IPS-18a (cell line): ENCODE measurements around the gene CYP20A1.
"Not testable (repeated sequence)": the region's sequence is repeated elsewhere in the genome, so short reads cannot be mapped to it uniquely, and the experiment has no call there.

Source experiments
- H3K27ac ChIP-seq: one replicate; pipeline ENCODE4 v1.5.1; 2013; ENCODE audit warnings: low read length
- H3K27me3 ChIP-seq: one replicate; pipeline ENCODE4 v1.6.1; 2013; ENCODE audit warnings: mild to moderate bottlenecking, low read length; ENCODE audit not compliant: control insufficient read depth, insufficient read depth
- H3K36me3 ChIP-seq: one replicate; pipeline ENCODE4 v1.6.1; 2013; ENCODE audit warnings: low read depth, low read length; ENCODE audit not compliant: control insufficient read depth
- H3K4me1 ChIP-seq: one replicate; pipeline ENCODE4 v1.6.1; 2013; ENCODE audit warnings: low read depth, low read length; ENCODE audit not compliant: control insufficient read depth
- H3K4me3 ChIP-seq: one replicate; pipeline ENCODE4 v1.5.1; 2013; ENCODE audit warnings: low read length
- H3K9ac ChIP-seq: one replicate; pipeline ENCODE4 v1.6.1; 2013; ENCODE audit warnings: mild to moderate bottlenecking, low read length, moderate library complexity
- H3K9me3 ChIP-seq: one replicate; pipeline ENCODE4 v1.6.1; 2013; ENCODE audit warnings: low read depth, low read length; ENCODE audit not compliant: control insufficient read depth

Gene CYP20A1

GRCh38 chr2:203286532-203286931, 47.7 kb downstream of the CYP20A1 start:
- Histone ChIP-seq H3K4me3 (no peak overlapping the region), H3K9ac (no peak overlapping the region), H3K27me3 (no peaks in the 10 kb centered on the region), H3K4me1 (no peaks in the 10 kb centered on the region), H3K36me3 (peaks cover 33% of the 10 kb centered on the region), H3K9me3 (no peaks in the 10 kb centered on the region), H3K27ac (no peak overlapping the region)

GRCh38 chr2:203301667-203302066, 62.8 kb downstream of the CYP20A1 start:
- Histone ChIP-seq H3K27ac (no peak overlapping the region), H3K27me3 (no peaks in the 10 kb centered on the region), H3K4me1 (no peaks in the 10 kb centered on the region), H3K36me3 (no peaks in the 10 kb centered on the region), H3K9ac (no peak overlapping the region), H3K4me3 (no peak overlapping the region), H3K9me3 (no peaks in the 10 kb centered on the region)

DNA sequence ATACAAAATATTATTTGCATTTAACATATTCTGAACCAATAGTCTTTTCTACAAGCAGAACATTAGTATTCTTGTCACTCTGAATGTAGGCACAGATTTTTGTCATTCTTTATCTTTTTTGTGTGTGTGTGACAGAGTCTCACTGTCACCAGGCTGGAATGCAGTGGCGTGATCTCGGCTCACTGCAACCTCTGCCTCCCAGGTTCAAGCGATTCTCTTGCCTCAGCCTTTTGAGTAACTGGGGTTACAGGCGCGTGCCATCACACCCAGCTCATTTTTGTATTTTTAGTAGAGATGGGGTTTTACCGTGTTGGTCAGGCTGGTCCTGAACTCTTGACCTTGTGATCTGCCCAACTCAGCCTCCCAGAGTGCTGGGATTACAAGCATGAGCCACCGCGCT, 63.8 kb downstream of the CYP20A1 start:
- not testable (repeated sequence) for H3K36me3 ChIP-seq, H3K4me3 ChIP-seq, H3K9me3 ChIP-seq, H3K4me1 ChIP-seq, H3K27ac ChIP-seq, H3K27me3 ChIP-seq, H3K9ac ChIP-seq

DNA sequence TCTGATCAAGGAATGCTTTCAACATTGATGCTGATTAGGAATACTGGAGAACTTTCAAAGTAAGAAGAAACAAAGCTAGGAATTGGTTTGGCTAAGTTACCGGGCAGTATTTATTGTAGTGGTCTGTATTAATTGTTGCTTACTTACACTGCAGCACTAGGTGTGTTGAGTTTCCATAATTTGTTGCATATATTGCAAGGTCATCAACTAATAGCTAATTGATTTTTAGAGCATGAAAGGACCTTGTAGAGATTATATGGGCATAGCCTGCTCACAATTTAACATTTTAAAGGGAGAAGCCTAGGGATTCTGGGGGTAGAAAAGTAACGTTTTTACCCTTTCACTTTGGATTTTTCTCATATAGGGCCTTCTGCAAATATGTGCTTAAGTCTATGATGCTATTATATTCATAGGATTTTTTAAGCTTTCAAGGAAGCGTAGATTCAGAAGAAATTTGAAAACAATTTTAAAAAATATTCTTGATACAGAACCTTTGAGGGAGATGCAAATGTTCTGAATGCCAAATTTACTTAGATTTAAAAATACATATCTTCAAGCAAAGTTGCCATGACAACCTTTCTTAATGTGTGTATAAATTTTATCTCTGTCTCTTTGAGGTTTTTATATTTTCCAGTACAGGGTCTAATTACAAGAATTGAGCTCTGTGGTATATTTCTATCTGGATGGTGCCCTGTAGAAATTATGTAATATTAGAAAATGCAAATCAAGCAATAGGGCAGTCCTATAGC, 72.0 kb downstream of the CYP20A1 start:
- Histone ChIP-seq H3K4me1 (no peaks in the 10 kb centered on the region), H3K36me3 (no peaks in the 10 kb centered on the region), H3K27me3 (no peaks in the 10 kb centered on the region), H3K27ac (no peak overlapping the region), H3K9ac (no peak overlapping the region), H3K9me3 (no peaks in the 10 kb centered on the region), H3K4me3 (no peak overlapping the region)

GRCh38 chr2:203326356-203326755, 87.5 kb downstream of the CYP20A1 start:
- H3K9ac ChIP-seq: no peak overlapping the region
- H3K27ac ChIP-seq: no peak overlapping the region
- no peaks in the 10 kb centered on the region for H3K36me3 ChIP-seq
- no peak overlapping the region for H3K4me3 ChIP-seq
- H3K4me1 ChIP-seq: peaks cover 13% of the 10 kb centered on the region
- no peaks in the 10 kb centered on the region for H3K9me3 ChIP-seq
- no peaks in the 10 kb centered on the region for H3K27me3 ChIP-seq

GRCh38 chr2:203327582-203327900, 88.7 kb downstream of the CYP20A1 start:
- Histone ChIP-seq H3K4me3 (peak overlapping the region; percentile 86), H3K4me1 (peaks cover 13% of the 10 kb centered on the region), H3K27ac (peak overlapping the region; percentile 99), H3K9ac (peak overlapping the region; percentile 99), H3K9me3 (no peaks in the 10 kb centered on the region), H3K27me3 (no peaks in the 10 kb centered on the region), H3K36me3 (no peaks in the 10 kb centered on the region)

- Histone ChIP-seq H3K36me3 (no peaks in the 10 kb centered on the region), H3K27ac (peak within 1 kb of the TSS; percentile 99), H3K4me1 (peaks cover 13% of the 10 kb centered on the region), H3K9me3 (no peaks in the 10 kb centered on the region), H3K9ac (peak within 1 kb of the TSS; percentile 99), H3K27me3 (no peaks in the 10 kb centered on the region), H3K4me3 (peak within 1 kb of the TSS; percentile 99)
These were observed 89.3 kb downstream of the CYP20A1 start, which contains the start of gene ABI2 for GRCh38 chr2:203327901-203328759. TSS of gene ABI2 (plus strand) at chr2:203328394. CDS start at chr2:203328515, 121 bp downstream.

DNA sequence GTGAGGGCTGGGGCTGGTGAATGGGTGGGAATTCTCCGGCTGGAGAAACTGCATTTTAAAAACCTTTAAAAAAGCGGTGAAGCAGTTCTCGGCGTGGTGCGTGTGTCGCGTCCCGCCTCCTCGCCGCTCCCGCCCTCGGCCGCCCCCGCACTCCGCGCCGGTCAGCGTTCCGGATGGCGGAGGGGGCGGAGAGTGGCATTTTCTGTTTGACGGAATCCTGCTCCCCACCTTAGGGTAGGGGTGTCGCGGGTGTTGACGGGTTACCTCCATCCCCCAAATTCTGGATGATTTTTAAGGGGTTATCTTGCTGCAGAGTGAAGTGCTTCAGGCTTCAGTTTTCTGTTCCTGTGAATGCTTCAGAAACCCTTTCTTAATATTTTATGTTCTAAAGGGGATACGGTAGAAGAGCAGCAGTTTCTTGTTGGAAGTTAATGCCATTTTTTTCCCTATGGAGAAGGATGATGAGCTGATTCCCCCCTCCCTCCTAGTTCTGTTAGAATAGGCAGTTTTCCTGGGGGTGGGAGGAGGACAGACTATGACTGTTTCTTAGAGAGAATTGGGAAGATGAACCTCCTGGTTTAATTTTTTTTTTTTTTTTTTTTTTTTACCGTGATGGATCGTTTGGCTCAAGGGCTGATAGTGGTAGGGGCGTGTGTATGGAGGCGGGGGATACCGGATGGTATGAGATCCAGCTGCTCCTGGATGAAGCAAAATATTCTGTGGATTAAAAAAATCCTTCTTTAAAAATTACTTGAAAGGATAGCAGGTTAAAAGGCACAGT, 90.1 kb downstream of the CYP20A1 start:
- Histone ChIP-seq H3K36me3 (no peaks in the 10 kb centered on the region), H3K4me1 (peaks cover 13% of the 10 kb centered on the region), H3K4me3 (peak overlapping the region; percentile 99), H3K27me3 (no peaks in the 10 kb centered on the region), H3K9me3 (no peaks in the 10 kb centered on the region), H3K27ac (peak overlapping the region; percentile 84), H3K9ac (peak overlapping the region; percentile 98)

- Histone ChIP-seq H3K27ac (no peak overlapping the region), H3K4me1 (peaks cover 13% of the 10 kb centered on the region), H3K9me3 (no peaks in the 10 kb centered on the region), H3K36me3 (no peaks in the 10 kb centered on the region), H3K4me3 (peak overlapping the region; percentile 99), H3K27me3 (no peaks in the 10 kb centered on the region), H3K9ac (peak overlapping the region; percentile 98)
These were observed 91.6 kb downstream of the CYP20A1 start for GRCh38 chr2:203330434-203330833.

- H3K4me1 ChIP-seq: peaks cover 12% of the 10 kb centered on the region
- H3K27ac ChIP-seq: no peak overlapping the region
- no peaks in the 10 kb centered on the region for H3K27me3 ChIP-seq
- no peak overlapping the region for H3K4me3 ChIP-seq
- peaks cover 6% of the 10 kb centered on the region for H3K36me3 ChIP-seq
- H3K9ac ChIP-seq: no peak overlapping the region
- no peaks in the 10 kb centered on the region for H3K9me3 ChIP-seq
These were observed 99.5 kb downstream of the CYP20A1 start for GRCh38 chr2:203338322-203338721.

DNA sequence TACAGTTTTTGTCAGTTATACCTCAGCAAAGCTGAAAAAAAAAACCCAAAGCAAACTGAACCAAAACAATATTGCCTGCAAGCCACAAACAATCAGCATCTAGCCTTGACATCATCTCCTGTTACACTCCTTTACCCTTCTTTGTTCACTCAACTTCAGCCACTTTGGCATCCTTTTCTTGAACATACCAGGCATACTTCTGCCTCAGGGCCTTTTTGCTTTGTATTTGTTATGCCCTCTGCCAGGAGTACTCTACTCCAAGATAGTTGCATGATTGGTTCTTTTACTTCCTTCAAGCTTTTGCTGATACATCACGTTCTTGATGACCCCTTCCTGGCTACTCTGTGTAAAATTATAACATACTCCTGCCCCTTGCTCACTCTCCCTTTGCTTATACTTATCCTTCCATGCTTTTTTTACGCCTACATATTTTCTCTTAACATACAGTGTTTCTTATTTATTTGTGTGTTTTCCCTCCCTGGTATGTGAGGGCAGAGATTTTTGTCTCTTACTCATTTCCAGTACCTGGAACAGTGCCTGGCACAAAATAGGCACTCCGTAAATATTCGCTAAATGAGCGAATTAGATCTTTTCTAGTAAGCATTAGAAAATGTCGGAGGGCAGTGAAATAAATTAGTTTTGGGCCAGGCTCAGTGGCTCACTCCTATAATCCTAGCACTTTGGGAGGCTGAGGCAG, 102.1 kb downstream of the CYP20A1 start:
- H3K4me3 ChIP-seq: no peak overlapping the region
- no peaks in the 10 kb centered on the region for H3K27me3 ChIP-seq
- H3K27ac ChIP-seq: no peak overlapping the region
- no peak overlapping the region for H3K9ac ChIP-seq
- H3K4me1 ChIP-seq: peaks cover 12% of the 10 kb centered on the region
- H3K36me3 ChIP-seq: peaks cover 11% of the 10 kb centered on the region
- H3K9me3 ChIP-seq: no peaks in the 10 kb centered on the region
